ENCODE data around the gene MXD4. TPM values are rescaled to one million over a fixed set of nuclear protein-coding genes. Genes with fewer than 3 reads are reported as not detected.
"Not testable (repeated sequence)": the region's sequence is repeated elsewhere in the genome, so short reads cannot be mapped to it uniquely, and the experiment has no call there.

MXD4 gene
- total RNA-seq, 4 donors from 2014 or later, result 20.4 to 29.4 (median 27.7) TPM

DNA sequence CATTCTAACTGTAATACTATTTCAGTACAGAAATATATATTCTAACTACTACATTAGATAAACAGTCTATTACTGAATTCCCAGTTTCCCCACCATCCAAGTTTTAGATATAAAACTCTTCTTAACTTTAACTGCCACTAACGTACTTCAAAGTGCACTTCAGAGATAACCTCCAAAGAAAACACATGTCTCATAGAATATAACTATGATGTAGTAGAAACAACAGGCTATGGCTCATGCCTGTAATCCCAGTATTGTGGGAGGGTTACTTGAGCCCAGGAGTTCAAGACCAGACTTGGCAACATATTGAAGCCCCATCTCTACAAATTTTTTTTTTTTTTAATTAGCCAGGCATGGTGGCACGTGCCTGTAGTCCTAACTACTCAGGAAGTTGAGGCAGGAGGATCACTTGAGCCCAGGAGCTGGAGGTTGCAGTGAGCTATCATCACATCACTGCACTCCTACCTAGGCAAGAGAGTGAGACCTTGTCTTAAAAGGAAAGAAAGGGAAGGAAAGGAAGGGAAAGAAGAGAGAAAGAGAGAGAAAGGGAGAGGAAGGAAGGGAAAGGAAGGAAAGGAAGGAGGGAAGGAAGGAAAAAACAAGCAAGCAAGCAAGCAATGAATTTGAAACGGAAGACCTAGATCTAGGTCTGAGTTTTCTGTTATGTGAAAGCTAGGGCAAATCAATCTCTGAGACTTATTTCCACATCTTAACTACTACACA is 24.8 kb downstream of the MXD4 start:
- Histone ChIP-seq H3K27ac (no peak overlapping the region), H3K4me3 (no peak overlapping the region), H3K4me1 (peaks cover 30 to 34% of the 10 kb centered on the region in 2 donors), H3K27me3 (no peaks in the 10 kb centered on the region), H3K9me3 (no peaks in the 10 kb centered on the region), H3K36me3 (peaks cover 0 to 40% of the 10 kb centered on the region in 2 donors)
- ATAC-seq (no peak), DNase-seq (no peak)
- in situ Hi-C loops (cut with MboI; ENCODE audit: low sequenced_read_pairs in 4 of 4), result loop anchor here in 3 of 4 donors (25.0 kb wide), 2 partner anchors 175 to 725 kb away; partner anchors contain the start of genes CFAP99 (in 2 of the 3), ZFYVE28 (in 2 of the 3), GRK4 (in 1 of the 3) and NOP14 (in 1 of the 3)
- no peak for TF ChIP-seq POLR2A (IDR thresholded peaks at IDR 0.05)
- TF ChIP-seq, protein P1, sequence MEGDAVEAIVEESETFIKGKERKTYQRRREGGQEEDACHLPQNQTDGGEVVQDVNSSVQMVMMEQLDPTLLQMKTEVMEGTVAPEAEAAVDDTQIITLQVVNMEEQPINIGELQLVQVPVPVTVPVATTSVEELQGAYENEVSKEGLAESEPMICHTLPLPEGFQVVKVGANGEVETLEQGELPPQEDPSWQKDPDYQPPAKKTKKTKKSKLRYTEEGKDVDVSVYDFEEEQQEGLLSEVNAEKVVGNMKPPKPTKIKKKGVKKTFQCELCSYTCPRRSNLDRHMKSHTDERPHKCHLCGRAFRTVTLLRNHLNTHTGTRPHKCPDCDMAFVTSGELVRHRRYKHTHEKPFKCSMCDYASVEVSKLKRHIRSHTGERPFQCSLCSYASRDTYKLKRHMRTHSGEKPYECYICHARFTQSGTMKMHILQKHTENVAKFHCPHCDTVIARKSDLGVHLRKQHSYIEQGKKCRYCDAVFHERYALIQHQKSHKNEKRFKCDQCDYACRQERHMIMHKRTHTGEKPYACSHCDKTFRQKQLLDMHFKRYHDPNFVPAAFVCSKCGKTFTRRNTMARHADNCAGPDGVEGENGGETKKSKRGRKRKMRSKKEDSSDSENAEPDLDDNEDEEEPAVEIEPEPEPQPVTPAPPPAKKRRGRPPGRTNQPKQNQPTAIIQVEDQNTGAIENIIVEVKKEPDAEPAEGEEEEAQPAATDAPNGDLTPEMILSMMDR (IDR thresholded peaks at IDR 0.05 in 4 of 5, conservative IDR thresholded peaks at IDR 0.05 in 1 of 5), result no peak
- intact Hi-C loops (cut with DNase I; ENCODE audit: low total_unique reads), result no loop called here

DNA sequence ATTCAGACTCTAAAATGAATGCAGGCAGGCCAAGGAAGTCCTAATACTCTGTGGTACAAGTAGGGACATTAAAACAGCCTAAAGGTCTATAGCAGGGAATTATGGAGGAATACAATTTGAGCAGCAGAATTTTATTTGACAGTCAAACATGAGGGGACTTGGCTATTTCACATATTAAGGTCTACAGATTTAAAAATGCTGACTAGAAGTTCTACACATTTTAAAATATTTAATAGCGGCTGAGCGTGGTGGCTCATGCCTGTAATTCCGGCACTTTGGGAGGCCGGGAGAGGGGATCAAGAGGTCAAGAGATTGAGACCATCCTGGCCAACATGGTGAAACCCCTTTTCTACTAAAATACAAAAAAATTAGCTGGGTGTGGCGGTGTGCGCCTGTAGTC is 30.8 kb downstream of the MXD4 start:
- TF ChIP-seq, protein P1 (IDR thresholded peaks at IDR 0.05 in 4 of 5, conservative IDR thresholded peaks at IDR 0.05 in 1 of 5), result no peak
- TF ChIP-seq POLR2A (IDR thresholded peaks at IDR 0.05), result no peak
- no peak for DNase-seq
- H3K27ac ChIP-seq, result no peak overlapping the region
- H3K27me3 ChIP-seq, result no peaks in the 10 kb centered on the region
- in situ Hi-C loops (cut with MboI; ENCODE audit: low sequenced_read_pairs in 4 of 4), result loop anchor here in 3 of 4 donors (25.0 kb wide), 2 partner anchors 181 to 731 kb away; partner anchors contain the start of genes CFAP99 (in 2 of the 3), ZFYVE28 (in 2 of the 3), GRK4 (in 1 of the 3) and NOP14 (in 1 of the 3)
- intact Hi-C loops (cut with DNase I; ENCODE audit: low total_unique reads), result no loop called here
- ATAC-seq, result no peak
- peaks cover 0 to 26% of the 10 kb centered on the region in 2 donors for H3K36me3 ChIP-seq
- H3K4me1 ChIP-seq, result no peaks in the 10 kb centered on the region
- no peak overlapping the region for H3K4me3 ChIP-seq
- H3K9me3 ChIP-seq, result no peaks in the 10 kb centered on the region

DNA sequence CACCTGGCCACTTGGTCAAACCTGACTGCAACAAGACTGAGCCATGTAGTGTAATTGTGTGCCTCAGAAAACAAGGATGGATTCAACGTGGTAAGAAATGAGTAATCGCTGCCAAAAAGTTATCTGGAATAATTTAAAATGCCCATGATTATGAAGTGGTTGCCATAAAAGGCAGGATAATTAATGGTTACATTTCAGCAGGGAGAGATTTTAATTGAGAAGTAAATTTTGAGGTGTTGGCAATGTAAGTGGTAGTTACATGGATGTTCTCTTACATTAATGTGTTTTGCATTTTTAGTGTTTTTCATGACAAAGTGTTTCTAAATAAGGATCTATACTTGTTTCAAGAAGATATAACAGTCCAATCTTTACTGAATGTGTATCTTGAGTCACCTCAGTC is 35.6 kb downstream of the MXD4 start:
- ATAC-seq (no peak), DNase-seq (no peak)
- intact Hi-C loops (cut with DNase I; ENCODE audit: low total_unique reads) (no loop called here), in situ Hi-C loops (cut with MboI; ENCODE audit: low sequenced_read_pairs in 4 of 4) (loop anchor here (10.0 to 25.0 kb wide), 4 partner anchors 186 to 736 kb away; partner anchors contain the start of genes CFAP99 (in 2 of the 4), RNF4 (in 2 of the 4), ZFYVE28 (in 2 of the 4) and GRK4 (in 1 of the 4))
- Histone ChIP-seq H3K36me3 (peaks cover 0 to 5% of the 10 kb centered on the region in 2 donors), H3K27ac (no peak overlapping the region), H3K9me3 (no peaks in the 10 kb centered on the region), H3K4me1 (peaks cover 0 to 3% of the 10 kb centered on the region in 2 donors), H3K27me3 (no peaks in the 10 kb centered on the region), H3K4me3 (no peak overlapping the region)
- TF ChIP-seq POLR2A (IDR thresholded peaks at IDR 0.05), result no peak
- TF ChIP-seq, protein P1 (IDR thresholded peaks at IDR 0.05 in 4 of 5, conservative IDR thresholded peaks at IDR 0.05 in 1 of 5), result no peak

DNA sequence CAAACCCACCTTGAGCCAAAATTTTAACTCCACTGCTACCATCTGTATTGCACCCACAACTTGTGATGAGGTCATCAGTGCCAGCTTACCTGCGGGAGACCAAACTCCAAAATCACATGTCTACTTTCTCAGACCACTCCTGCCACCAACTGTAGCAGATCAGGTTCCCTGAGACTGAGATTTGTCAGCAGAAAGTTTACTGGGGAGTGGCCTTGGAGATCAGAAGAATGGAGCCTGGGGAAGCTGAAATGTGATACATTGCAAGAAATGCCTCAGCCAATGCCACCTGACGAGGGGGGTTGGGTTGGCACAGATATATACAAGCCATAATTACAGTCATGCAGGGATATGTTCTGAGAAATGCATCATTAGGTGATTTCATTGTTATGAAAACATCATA is 39.1 kb downstream of the MXD4 start:
- intact Hi-C loops (cut with DNase I; ENCODE audit: low total_unique reads) (no loop called here), in situ Hi-C loops (cut with MboI; ENCODE audit: low sequenced_read_pairs in 4 of 4) (loop anchor here (10.0 to 25.0 kb wide), 4 partner anchors 222 to 764 kb away; partner anchors contain the start of gene RNF4 (in 3 of the 4))
- no peak overlapping the region for H3K4me3 ChIP-seq

DNA sequence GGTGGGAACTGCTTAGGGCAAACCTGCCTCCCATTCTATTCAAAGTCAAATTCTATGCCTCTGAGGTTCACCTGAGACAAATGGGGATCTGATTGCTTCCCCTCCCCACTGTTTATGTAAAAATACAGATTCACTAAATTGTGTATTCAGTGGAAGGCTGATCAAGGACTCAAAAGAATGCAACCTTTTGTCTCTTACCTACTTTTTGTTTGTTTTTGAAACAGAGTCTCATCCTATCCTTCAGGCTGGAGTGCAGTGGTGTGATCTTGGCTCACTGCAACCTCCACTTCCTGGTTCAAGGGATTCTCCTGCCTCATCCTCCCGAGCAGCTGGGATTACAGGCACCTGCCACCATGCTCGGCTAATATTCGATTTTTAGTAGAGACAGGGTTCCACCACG is 40.5 kb downstream of the MXD4 start:
- H3K27ac ChIP-seq; intact Hi-C loops (cut with DNase I; ENCODE audit: low total_unique reads); ATAC-seq; DNase-seq; H3K4me3 ChIP-seq; H3K27me3 ChIP-seq; H3K9me3 ChIP-seq; H3K36me3 ChIP-seq: not testable (repeated sequence)
- peaks cover 0 to 14% of the 10 kb centered on the region in 2 donors for H3K4me1 ChIP-seq
- in situ Hi-C loops (cut with MboI; ENCODE audit: low sequenced_read_pairs in 4 of 4), result loop anchor here (10.0 to 25.0 kb wide), 4 partner anchors 223 to 766 kb away; partner anchors contain the start of gene RNF4 (in 3 of the 4)

More for the DNA sequence above, 39.1 kb downstream of the MXD4 start:
- Histone ChIP-seq H3K9me3 (no peaks in the 10 kb centered on the region), H3K4me1 (peaks cover 0 to 14% of the 10 kb centered on the region in 2 donors), H3K36me3 (no peaks in the 10 kb centered on the region), H3K27ac (no peak overlapping the region), H3K27me3 (no peaks in the 10 kb centered on the region)
- TF ChIP-seq, protein P1 (IDR thresholded peaks at IDR 0.05 in 4 of 5, conservative IDR thresholded peaks at IDR 0.05 in 1 of 5), result no peak
- no peak for TF ChIP-seq POLR2A (IDR thresholded peaks at IDR 0.05)
- DNase-seq, result no peak
- no peak for ATAC-seq
